Measurements from ENCODE around the gene OR6J1. TPM values are rescaled to one million over a fixed set of nuclear protein-coding genes. Genes with fewer than 3 reads are reported as not detected.
A peak's percentile ranks its signal among the peaks of the same experiment; 100 is the strongest.

The OR6J1 gene
- polyA plus RNA-seq, 1 experiment, result not detected

DNA sequence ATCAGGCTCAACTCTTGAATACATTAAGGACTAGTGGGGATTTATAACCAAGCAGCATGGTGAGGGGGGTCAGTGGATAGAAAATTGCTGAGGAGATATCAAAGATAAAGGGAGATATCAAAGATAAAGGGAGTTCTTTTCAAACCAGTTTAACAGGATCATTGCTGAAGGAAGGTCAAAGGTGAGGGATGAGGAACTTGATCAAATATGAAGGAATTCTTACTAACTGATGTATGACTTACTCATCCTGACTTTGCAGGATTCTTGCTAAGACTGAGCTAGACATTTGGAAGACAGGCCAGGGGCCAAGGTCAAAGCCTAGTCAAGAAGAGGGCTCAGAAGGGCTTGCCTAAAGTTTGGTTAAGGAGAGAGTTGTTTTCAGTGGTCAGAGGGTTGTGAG, 41.3 kb downstream of the OR6J1 start:
- POLR2A ChIA-PET, result no interaction called here
- H3K4me3 ChIP-seq (ENCODE audit: low read depth, low read length), result no peak overlapping the region
- H3K27me3 ChIP-seq (ENCODE audit: control insufficient read depth, insufficient read depth, low read length), result no peaks in the 10 kb centered on the region
- H3K9me3 ChIP-seq (ENCODE audit: control insufficient read depth, insufficient read depth, low read length), result no peaks in the 10 kb centered on the region; the same call in 1 of the 2 replicates
- DNase-seq (ENCODE audit: low read depth, low spot score), result no peak
- TF ChIP-seq, protein P1, sequence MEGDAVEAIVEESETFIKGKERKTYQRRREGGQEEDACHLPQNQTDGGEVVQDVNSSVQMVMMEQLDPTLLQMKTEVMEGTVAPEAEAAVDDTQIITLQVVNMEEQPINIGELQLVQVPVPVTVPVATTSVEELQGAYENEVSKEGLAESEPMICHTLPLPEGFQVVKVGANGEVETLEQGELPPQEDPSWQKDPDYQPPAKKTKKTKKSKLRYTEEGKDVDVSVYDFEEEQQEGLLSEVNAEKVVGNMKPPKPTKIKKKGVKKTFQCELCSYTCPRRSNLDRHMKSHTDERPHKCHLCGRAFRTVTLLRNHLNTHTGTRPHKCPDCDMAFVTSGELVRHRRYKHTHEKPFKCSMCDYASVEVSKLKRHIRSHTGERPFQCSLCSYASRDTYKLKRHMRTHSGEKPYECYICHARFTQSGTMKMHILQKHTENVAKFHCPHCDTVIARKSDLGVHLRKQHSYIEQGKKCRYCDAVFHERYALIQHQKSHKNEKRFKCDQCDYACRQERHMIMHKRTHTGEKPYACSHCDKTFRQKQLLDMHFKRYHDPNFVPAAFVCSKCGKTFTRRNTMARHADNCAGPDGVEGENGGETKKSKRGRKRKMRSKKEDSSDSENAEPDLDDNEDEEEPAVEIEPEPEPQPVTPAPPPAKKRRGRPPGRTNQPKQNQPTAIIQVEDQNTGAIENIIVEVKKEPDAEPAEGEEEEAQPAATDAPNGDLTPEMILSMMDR (IDR thresholded peaks at IDR 0.05; ENCODE audit: low read depth, low read length), result no peak
- CTCF ChIA-PET, result interaction anchor here (0.6 kb wide), 1 partner anchor 52 kb away, joined by 4 read pairs; no protein-coding TSS in a partner anchor
- H3K27ac ChIP-seq (ENCODE audit: low read depth, low read length), result peak overlapping the region; percentile 39

GRCh38 chr14:22601996-22602395, 42.2 kb downstream of the OR6J1 start:
- CTCF ChIA-PET, result interaction anchor here (1.2 to 4.4 kb wide), 3 partner anchors 12 to 46 kb away, joined by 5 to 47 read pairs (median 7); partner anchors contain the start of gene DAD1
- TF ChIP-seq, protein P1 (IDR thresholded peaks at IDR 0.05; ENCODE audit: low read depth, low read length), result no peak
- DNase-seq (ENCODE audit: low read depth, low spot score), result no peak
- H3K4me3 ChIP-seq (ENCODE audit: low read depth, low read length), result no peak overlapping the region
- no peaks in the 10 kb centered on the region for H3K27me3 ChIP-seq (ENCODE audit: control insufficient read depth, insufficient read depth, low read length)
- POLR2A ChIA-PET, result no interaction called here
- no peaks in the 10 kb centered on the region; the same call in 1 of the 2 replicates for H3K9me3 ChIP-seq (ENCODE audit: control insufficient read depth, insufficient read depth, low read length)
- H3K27ac ChIP-seq (ENCODE audit: low read depth, low read length), result peak overlapping the region; percentile 11

DNA sequence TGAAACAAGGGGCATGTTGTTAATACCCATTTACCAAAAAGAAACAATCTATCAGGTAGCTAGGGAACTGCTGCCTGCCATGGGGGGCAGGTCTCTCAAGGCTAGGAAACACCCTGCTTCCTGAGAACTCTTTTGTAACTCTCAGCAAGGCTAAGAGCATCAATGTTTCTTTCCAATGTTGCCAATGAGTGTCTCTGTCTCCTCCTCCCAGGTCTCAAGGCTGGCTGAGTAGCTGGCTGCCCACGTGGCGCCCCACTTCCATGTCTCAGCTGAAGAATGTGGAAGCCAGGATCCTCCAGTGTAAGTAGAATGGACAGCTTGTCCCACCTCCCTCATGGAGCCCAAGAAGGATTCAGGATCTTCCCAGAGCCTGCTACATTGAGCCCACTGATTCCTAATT, 42.7 kb downstream of the OR6J1 start:
- Histone ChIP-seq H3K4me3 (ENCODE audit: low read depth, low read length) (no peak overlapping the region), H3K27ac (ENCODE audit: low read depth, low read length) (no peak overlapping the region), H3K9me3 (ENCODE audit: control insufficient read depth, insufficient read depth, low read length) (no peaks in the 10 kb centered on the region; the same call in 1 of the 2 replicates), H3K27me3 (ENCODE audit: control insufficient read depth, insufficient read depth, low read length) (no peaks in the 10 kb centered on the region)
- DNase-seq (ENCODE audit: low read depth, low spot score), result no peak
- POLR2A ChIA-PET, result no interaction called here
- TF ChIP-seq, protein P1 (IDR thresholded peaks at IDR 0.05; ENCODE audit: low read depth, low read length), result no peak
- CTCF ChIA-PET, result interaction anchor here (1.2 to 4.4 kb wide), 3 partner anchors 11 to 45 kb away, joined by 5 to 47 read pairs (median 7); partner anchors contain the start of gene DAD1

DNA sequence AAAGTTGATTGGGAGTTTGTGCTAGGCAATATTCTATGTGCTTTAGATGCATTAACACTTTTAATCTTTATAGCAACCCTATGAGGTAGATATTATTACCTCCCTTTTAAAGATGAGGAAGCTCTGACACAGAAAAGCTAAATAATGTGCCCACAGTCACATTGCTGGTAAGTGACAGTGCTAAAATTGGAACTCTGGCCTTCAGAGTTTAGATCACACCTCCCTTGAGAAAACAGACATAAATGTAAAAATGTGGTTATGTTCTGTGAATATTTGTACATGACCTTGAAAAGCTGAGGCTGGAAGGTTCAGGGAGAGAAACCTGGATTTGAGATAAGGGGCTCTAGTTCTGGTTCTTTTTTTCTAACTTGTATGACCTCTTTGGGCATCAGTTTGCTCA, 44.1 kb downstream of the OR6J1 start:
- TF ChIP-seq, protein P1 (IDR thresholded peaks at IDR 0.05; ENCODE audit: low read depth, low read length), result no peak
- CTCF ChIA-PET, result interaction anchor here (0.8 to 4.4 kb wide), 6 partner anchors 10 to 273 kb away, joined by 3 to 47 read pairs (median 6); partner anchors contain the start of gene DAD1

DNA sequence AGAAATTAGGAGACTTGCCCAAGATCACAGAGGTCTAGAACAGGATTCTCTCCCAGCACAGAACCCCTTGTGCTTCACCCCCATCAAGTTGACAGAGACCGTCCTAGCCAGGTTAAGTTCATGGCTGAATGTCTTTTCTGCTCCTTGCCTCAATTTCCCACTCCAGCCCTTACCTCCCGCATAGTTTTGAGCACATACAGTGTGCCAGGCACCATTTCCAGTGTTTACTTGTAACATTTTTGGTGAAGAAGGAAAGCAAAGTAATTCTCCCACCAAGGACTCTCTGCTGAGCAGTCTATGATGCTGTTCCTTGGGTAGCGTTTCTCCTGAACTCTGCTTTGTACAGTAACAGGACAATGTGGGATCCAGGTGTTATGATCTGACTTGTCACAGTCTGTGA, 44.8 kb downstream of the OR6J1 start:
- H3K4me3 ChIP-seq (ENCODE audit: low read depth, low read length), result peak overlapping the region; percentile 97
- ChIA-PET CTCF (interaction anchor here (0.5 to 4.4 kb wide), 14 partner anchors 9 to 273 kb away, joined by 3 to 47 read pairs (median 4); partner anchors contain the start of genes DAD1 and OXA1L), POLR2A (interaction anchor here (1.6 to 2.3 kb wide), 2 partner anchors 10 to 54 kb away, joined by 6 to 12 read pairs; partner anchors contain the start of gene DAD1)
- H3K27me3 ChIP-seq (ENCODE audit: control insufficient read depth, insufficient read depth, low read length), result no peaks in the 10 kb centered on the region
- peak overlapping the region; percentile 89 for H3K27ac ChIP-seq (ENCODE audit: low read depth, low read length)
- TF ChIP-seq, protein P1 (IDR thresholded peaks at IDR 0.05; ENCODE audit: low read depth, low read length), result no peak
- DNase-seq (ENCODE audit: low read depth, low spot score), result no peak
- H3K9me3 ChIP-seq (ENCODE audit: control insufficient read depth, insufficient read depth, low read length), result no peaks in the 10 kb centered on the region; the same call in 1 of the 2 replicates

More for the DNA sequence above, 44.1 kb downstream of the OR6J1 start:
- POLR2A ChIA-PET, result no interaction called here
- no peak for DNase-seq (ENCODE audit: low read depth, low spot score)
- Histone ChIP-seq H3K9me3 (ENCODE audit: control insufficient read depth, insufficient read depth, low read length) (no peaks in the 10 kb centered on the region; the same call in 1 of the 2 replicates), H3K4me3 (ENCODE audit: low read depth, low read length) (no peak overlapping the region), H3K27me3 (ENCODE audit: control insufficient read depth, insufficient read depth, low read length) (no peaks in the 10 kb centered on the region), H3K27ac (ENCODE audit: low read depth, low read length) (no peak overlapping the region)
